Upper lobe of left lung (tissue), 6 donors: Measurements from ENCODE around the gene IMMP2L. TPM values are rescaled to one million over a fixed set of nuclear protein-coding genes. Genes with fewer than 3 reads are reported as not detected.

Experiments used
- ATAC-seq, 2 donors: fragments of 200-7000 bp; cut with Tn5 transposase; one replicate each; pipeline ENCODE4 v1.9.1; 2022; ENCODE audit warnings: mild to moderate bottlenecking in 2 of 2, moderate library complexity in 2 of 2; ENCODE audit not compliant: low FRiP score in 2 of 2
- DNase-seq, 2 donors: peaks; one replicate each; pipeline ENCODE4 v3.0.0-alpha.2; 2019 to 2020
- H3K27ac ChIP-seq, 4 donors: fragments of 200-600 bp; sonication (generic); one replicate each; pipeline ENCODE4 v1.5.1; 2016 to 2019
- H3K27me3 ChIP-seq, 4 donors: fragments of 200-600 bp; sonication (generic); one replicate each; pipeline ENCODE4 v1.5.1; 2017 to 2019
- H3K36me3 ChIP-seq, 4 donors: fragments of 200-600 bp; sonication (generic); one replicate each; pipeline ENCODE4 v1.5.1; 2016 to 2019
- H3K4me1 ChIP-seq, 4 donors: fragments of 200-600 bp; sonication (generic); one replicate each; pipeline ENCODE4 v1.5.1; 2018 to 2019
- H3K4me3 ChIP-seq, 4 donors: fragments of 200-600 bp; sonication (generic); one replicate each; pipeline ENCODE4 v1.5.1; 2017 to 2019; ENCODE audit warnings: mild to moderate bottlenecking in 2 of 4, moderate library complexity in 1 of 4
- H3K9me3 ChIP-seq, 4 donors: fragments of 200-600 bp; sonication (generic); one replicate each; pipeline ENCODE4 v1.5.1; 2018 to 2019
- CTCF ChIP-seq, 6 experiments: fragments of 450-650 bp in 4 of 6; fragments of 200-600 bp in 2 of 6; sonication (generic) in 2 of 6; IDR thresholded peaks; one replicate each; pipeline ENCODE4 v1.5.1; 2016 to 2019; ENCODE audit warnings: antibody characterized with exemption in 6 of 6
- EP300 ChIP-seq, 4 donors: sonication (generic); formaldehyde crosslinking; IDR thresholded peaks; one replicate each; pipeline ENCODE4 v1.5.1; 2017; ENCODE audit warnings: antibody characterized with exemption in 4 of 4, control low read depth in 2 of 4
- POLR2A ChIP-seq, 4 donors: fragments of 450-650 bp; IDR thresholded peaks; one replicate each; pipeline ENCODE4 v1.5.1; 2016 to 2017; ENCODE audit warnings: antibody characterized with exemption in 4 of 4, mild to moderate bottlenecking in 2 of 4
- POLR2AphosphoS5 ChIP-seq, 2 donors: sonication (generic); formaldehyde crosslinking; IDR thresholded peaks; one replicate each; pipeline ENCODE4 v1.5.1; 2017; ENCODE audit warnings: antibody characterized with exemption in 2 of 2
- WGBS, 2 donors: methylation state at CpG; one replicate each; pipeline ENCODE4 v1.1.5; 2017 to 2018; 5-methylcytosine and 5-hydroxymethylcytosine counted together
- total RNA-seq, 6 donors: library from RNA; depleted of rRNA in 4 of 6; stranded (reverse); fragments of >200 nt in 4 of 6; gene quantifications; one replicate each; pipeline versions ENCODE4 v1.1.0 to v1.2.1, GENCODE V29; 2016 to 2021
- donor health status: DM: no; HTN: no; CAD: no; lungs with moderate emphysema.
- donor health status: DM: no; HTN: yes; CAD: no; lungs with severe emphysema.

IMMP2L gene
- total RNA-seq, 6 donors from 2014 or later: 7.1 to 17.5 (median 11.3) TPM

DNA sequence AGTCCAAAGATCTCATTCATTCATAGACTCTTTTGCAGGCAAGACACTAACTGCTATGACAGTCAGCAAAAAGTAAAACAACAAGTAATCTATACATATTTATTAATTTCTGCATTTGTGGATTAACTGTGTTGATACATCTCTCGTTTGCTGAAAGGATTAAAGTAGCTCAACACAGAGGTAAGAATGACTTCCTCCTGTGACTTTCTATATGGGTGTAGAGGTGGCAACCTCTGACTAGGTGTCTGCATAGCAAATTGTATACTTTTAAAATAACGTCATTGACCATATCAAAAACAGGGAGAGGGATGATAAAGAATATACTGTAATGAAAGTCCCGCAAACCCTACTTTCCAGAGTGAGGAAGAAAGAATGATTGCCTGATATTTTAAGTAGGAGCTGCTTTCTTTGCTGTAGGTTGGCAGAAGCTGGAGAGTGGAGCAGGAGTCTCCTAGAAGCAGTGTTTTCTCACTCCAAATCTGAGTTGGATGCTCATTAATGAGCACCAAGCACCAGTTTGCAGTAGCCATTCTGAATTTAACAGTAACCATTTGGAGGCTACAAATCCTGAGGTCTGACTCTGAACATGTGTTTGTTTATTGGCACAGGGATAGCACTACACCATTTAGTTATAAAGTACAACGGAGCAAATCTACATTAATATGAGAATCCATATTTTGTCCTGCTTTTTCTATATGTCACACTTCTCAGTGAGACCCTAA, 480.6 kb downstream of the IMMP2L start:
- DNase-seq: no peak
- no peaks in the 10 kb centered on the region for H3K27me3 ChIP-seq
- H3K36me3 ChIP-seq: no peaks in the 10 kb centered on the region
- WGBS, 2 donors: 89 to 90% methylated on average over 4 of the region's 4 CpGs
- no peak overlapping the region for H3K27ac ChIP-seq
- no peaks in the 10 kb centered on the region for H3K9me3 ChIP-seq
- no peaks in the 10 kb centered on the region for H3K4me1 ChIP-seq
- no peak overlapping the region for H3K4me3 ChIP-seq
- TF ChIP-seq CTCF (IDR thresholded peaks at IDR 0.05) (no peak), POLR2AphosphoS5 (IDR thresholded peaks at IDR 0.05) (no peak), POLR2A (IDR thresholded peaks at IDR 0.05) (no peak), EP300 (IDR thresholded peaks at IDR 0.05) (no peak)
- no peak for ATAC-seq

- Histone ChIP-seq H3K36me3 (no peaks in the 10 kb centered on the region), H3K4me3 (no peak overlapping the region), H3K9me3 (no peaks in the 10 kb centered on the region), H3K27ac (no peak overlapping the region), H3K4me1 (no peaks in the 10 kb centered on the region), H3K27me3 (no peaks in the 10 kb centered on the region)
- TF ChIP-seq EP300 (IDR thresholded peaks at IDR 0.05) (no peak), POLR2A (IDR thresholded peaks at IDR 0.05) (no peak), CTCF (IDR thresholded peaks at IDR 0.05) (no peak), POLR2AphosphoS5 (IDR thresholded peaks at IDR 0.05) (no peak)
- WGBS, 2 donors: 95 to 100% methylated on average over 1 of the region's 1 CpG
- ATAC-seq (no peak), DNase-seq (no peak)
Measured at GRCh38 chr7:111080495-111081105, 481.7 kb downstream of the IMMP2L start.

- Histone ChIP-seq H3K27me3 (no peaks in the 10 kb centered on the region), H3K36me3 (no peaks in the 10 kb centered on the region), H3K4me3 (no peak overlapping the region), H3K4me1 (peaks cover 0 to 4% (median 0%) of the 10 kb centered on the region in 4 donors), H3K9me3 (no peaks in the 10 kb centered on the region), H3K27ac (no peak overlapping the region)
- DNase-seq (no peak), ATAC-seq (no peak)
- 98% methylated on average over 2 of the region's 2 CpGs for WGBS, 2 donors
- no peak for TF ChIP-seq CTCF (IDR thresholded peaks at IDR 0.05)
- TF ChIP-seq POLR2AphosphoS5 (IDR thresholded peaks at IDR 0.05): no peak
- TF ChIP-seq EP300 (IDR thresholded peaks at IDR 0.05): no peak
- TF ChIP-seq POLR2A (IDR thresholded peaks at IDR 0.05): no peak
Measured at GRCh38 chr7:111077001-111077400, 485.3 kb downstream of the IMMP2L start.

DNA sequence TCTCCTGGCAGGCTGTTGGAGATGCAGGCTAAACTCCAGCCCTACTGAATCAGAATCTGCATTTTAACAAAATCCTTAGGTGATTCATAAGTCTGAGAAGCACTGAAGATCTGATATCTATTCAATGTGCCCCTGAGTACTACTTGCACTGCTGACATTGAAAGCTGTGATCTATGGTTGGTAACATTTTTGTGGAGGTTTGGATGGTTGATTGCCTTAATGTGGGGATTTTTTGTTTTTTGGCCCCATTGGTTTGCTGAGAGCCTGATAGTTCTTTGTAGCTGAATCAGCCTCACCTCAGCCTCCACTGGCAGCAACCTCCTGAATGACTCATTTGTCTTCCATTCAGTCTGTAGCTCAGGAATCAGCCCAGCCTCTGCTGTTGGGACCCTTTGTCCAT, 486.1 kb downstream of the IMMP2L start:
- DNase-seq (no peak), ATAC-seq (no peak)
- Histone ChIP-seq H3K27me3 (no peaks in the 10 kb centered on the region), H3K4me3 (no peak overlapping the region), H3K27ac (no peak overlapping the region), H3K9me3 (no peaks in the 10 kb centered on the region), H3K4me1 (peaks cover 0 to 4% (median 0%) of the 10 kb centered on the region in 4 donors), H3K36me3 (no peaks in the 10 kb centered on the region)
- TF ChIP-seq POLR2AphosphoS5 (IDR thresholded peaks at IDR 0.05): no peak
- no peak for TF ChIP-seq CTCF (IDR thresholded peaks at IDR 0.05)
- no peak for TF ChIP-seq POLR2A (IDR thresholded peaks at IDR 0.05)
- no peak for TF ChIP-seq EP300 (IDR thresholded peaks at IDR 0.05)

DNA sequence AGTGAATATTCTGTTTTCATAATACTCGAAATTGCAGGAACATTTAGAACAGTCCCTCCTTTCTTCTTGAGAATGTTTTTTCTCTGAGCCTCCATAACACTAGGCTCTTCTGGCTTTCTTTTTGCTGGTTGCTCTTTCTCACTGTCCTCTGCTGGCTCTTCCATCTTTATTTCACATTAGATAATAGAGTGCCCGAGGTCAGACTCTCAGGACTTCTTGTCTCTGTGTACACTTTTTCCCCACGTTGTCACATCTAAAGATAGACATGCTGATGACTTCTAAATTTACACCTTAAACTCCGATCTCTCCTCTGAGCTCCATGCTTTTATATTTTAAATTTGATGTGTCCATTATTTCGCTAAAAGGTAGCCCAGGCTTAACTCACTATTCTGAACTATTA, 486.8 kb downstream of the IMMP2L start:
- H3K9me3 ChIP-seq: no peaks in the 10 kb centered on the region
- H3K4me3 ChIP-seq: no peak overlapping the region
- WGBS, 2 donors: 86% methylated on average over 5 of the region's 5 CpGs
- TF ChIP-seq POLR2AphosphoS5 (IDR thresholded peaks at IDR 0.05): no peak
- no peak for TF ChIP-seq EP300 (IDR thresholded peaks at IDR 0.05)
- TF ChIP-seq CTCF (IDR thresholded peaks at IDR 0.05): no peak
- TF ChIP-seq POLR2A (IDR thresholded peaks at IDR 0.05): no peak
- no peaks in the 10 kb centered on the region for H3K36me3 ChIP-seq
- no peak overlapping the region for H3K27ac ChIP-seq
- DNase-seq: no peak
- no peaks in the 10 kb centered on the region for H3K27me3 ChIP-seq
- peaks cover 0 to 4% (median 0%) of the 10 kb centered on the region in 4 donors for H3K4me1 ChIP-seq
- ATAC-seq: no peak
